Neural cell (in vitro differentiated cells): ENCODE data around the gene GLI3.

Experiments used
- CTCF ChIP-seq: fragments of 450-650 bp; IDR thresholded peaks from 2 replicates; pipeline ENCODE4 v1.5.1; 2014; ENCODE audit warnings: antibody characterized with exemption, mild to moderate bottlenecking, moderate library complexity; ENCODE audit not compliant: poor library complexity, severe bottlenecking
- EP300 ChIP-seq: fragments of 450-650 bp; conservative IDR thresholded peaks from 2 replicates; pipeline ENCODE4 v1.6.1; 2014; ENCODE audit warnings: antibody characterized with exemption, mild to moderate bottlenecking, moderate library complexity; ENCODE audit not compliant: poor library complexity, severe bottlenecking
- EZH2 ChIP-seq: fragments of 200-600, 300-800 bp; shearing (Covaris generic), sonication (generic); IDR thresholded peaks from 2 replicates; pipeline ENCODE4 v1.6.1; 2014; ENCODE audit warnings: antibody characterized with exemption, low read length, borderline replicate concordance, mild to moderate bottlenecking; ENCODE audit not compliant: insufficient read depth, poor library complexity, severe bottlenecking
- RAD21 ChIP-seq: fragments of 450-650 bp; conservative IDR thresholded peaks from 2 replicates; pipeline ENCODE4 v1.6.1; 2014; ENCODE audit warnings: antibody characterized with exemption, mild to moderate bottlenecking, moderate library complexity
- SMC3 ChIP-seq: fragments of 450-650 bp; conservative IDR thresholded peaks from 2 replicates; pipeline ENCODE4 v1.6.1; 2014; ENCODE audit warnings: antibody characterized with exemption, mild to moderate bottlenecking, moderate library complexity; ENCODE audit not compliant: poor library complexity

- TF ChIP-seq CTCF = no peak
- no peak for TF ChIP-seq RAD21
- no peak for TF ChIP-seq SMC3
- TF ChIP-seq EP300 = no peak
- no peak for TF ChIP-seq EZH2
These were observed 16.3 kb upstream of the GLI3 start for GRCh38 chr7:42253316-42253715.
